Panc1 (cell line): ENCODE data around the gene KCNQ1.

Experiments
- SIN3A ChIP-seq: IDR thresholded peaks from 2 replicates; pipeline ENCODE4 v1.6.1; 2012; ENCODE audit warnings: low read depth, mild to moderate bottlenecking, low read length, moderate library complexity, borderline replicate concordance; ENCODE audit not compliant: insufficient read depth
- TF ChIP-seq, protein P1 (sequence below): fragments of 450-650 bp; IDR thresholded peaks from 2 replicates; pipeline ENCODE4 v1.5.1; 2017; ENCODE audit warnings: mild to moderate bottlenecking

DNA sequence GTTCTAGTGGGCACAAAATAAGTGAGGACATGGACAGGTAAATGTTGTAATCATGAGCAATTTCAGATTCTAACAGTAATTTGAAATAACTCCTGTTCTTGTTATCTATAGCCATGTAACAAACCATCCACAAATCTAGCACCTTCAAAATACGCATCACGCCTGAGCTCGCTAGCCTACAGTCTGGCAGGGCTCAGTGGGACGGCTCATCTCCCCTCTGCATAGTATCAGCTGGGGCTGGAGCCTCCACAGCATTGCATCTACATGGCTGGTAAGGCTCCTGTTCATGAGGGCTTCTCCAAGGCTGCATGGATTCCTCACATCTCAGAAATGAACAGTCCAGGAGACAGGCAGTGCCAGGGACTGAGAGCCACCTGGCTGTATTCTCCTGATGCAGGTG is 112.6 kb downstream of the KCNQ1 start:
- TF ChIP-seq, protein P1, sequence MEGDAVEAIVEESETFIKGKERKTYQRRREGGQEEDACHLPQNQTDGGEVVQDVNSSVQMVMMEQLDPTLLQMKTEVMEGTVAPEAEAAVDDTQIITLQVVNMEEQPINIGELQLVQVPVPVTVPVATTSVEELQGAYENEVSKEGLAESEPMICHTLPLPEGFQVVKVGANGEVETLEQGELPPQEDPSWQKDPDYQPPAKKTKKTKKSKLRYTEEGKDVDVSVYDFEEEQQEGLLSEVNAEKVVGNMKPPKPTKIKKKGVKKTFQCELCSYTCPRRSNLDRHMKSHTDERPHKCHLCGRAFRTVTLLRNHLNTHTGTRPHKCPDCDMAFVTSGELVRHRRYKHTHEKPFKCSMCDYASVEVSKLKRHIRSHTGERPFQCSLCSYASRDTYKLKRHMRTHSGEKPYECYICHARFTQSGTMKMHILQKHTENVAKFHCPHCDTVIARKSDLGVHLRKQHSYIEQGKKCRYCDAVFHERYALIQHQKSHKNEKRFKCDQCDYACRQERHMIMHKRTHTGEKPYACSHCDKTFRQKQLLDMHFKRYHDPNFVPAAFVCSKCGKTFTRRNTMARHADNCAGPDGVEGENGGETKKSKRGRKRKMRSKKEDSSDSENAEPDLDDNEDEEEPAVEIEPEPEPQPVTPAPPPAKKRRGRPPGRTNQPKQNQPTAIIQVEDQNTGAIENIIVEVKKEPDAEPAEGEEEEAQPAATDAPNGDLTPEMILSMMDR: no peak
- no peak for TF ChIP-seq SIN3A
